ENCODE data around the gene AURKAIP1. TPM values are rescaled to one million over a fixed set of nuclear protein-coding genes. Genes with fewer than 3 reads are reported as not detected.
A peak's percentile ranks its signal among the peaks of the same experiment; 100 is the strongest.

Gene AURKAIP1
- polyA plus RNA-seq, 5 donors, result 36.5 to 88.5 (median 46.3) TPM

DNA sequence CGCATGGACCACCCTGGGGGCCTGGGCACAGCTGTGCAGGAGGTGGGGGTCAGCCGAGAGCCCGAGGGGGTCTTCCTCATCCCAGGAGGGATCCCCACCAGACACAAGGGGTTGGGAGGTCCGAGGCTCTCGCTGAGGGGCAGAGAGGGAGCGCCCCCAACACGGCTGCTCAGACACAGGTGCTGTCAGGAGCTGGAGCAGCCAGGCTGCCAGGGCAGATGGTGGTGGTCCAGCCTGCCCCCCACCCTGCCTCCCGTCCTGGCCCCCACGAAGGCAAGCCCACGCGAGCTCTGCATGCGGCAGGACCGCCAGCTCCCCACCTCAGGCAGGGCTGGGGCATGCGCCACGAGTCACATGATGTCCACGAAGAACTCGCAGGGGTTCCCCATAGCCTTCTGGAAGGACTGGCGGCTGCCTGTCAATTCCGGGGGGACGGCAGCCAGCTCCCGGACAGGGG, 39.2 kb downstream of the AURKAIP1 start:
- no peak for DNase-seq

GRCh38 chr1:1335283-1335682, 39.7 kb downstream of the AURKAIP1 start:
- no peak for DNase-seq

DNA sequence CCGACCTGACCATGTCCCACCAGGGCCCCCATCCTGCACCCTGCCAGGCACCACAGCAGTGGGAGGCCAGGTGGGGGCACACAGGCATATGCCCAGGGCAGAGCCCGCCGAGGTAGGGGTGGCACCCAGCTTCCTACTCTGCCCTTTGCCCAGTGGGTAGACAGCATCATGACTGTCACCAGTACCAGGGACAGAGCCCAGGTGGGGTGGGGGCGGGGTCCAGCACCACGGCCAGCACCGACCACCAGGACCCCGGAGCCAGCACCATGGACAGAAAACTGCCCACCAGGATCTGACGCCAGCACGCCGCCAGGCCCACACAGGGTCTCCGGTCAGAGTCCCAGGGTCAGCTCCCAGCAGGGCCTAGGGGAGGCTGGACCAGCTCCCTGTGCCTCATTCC, 40.2 kb downstream of the AURKAIP1 start:
- no peak for DNase-seq

DNA sequence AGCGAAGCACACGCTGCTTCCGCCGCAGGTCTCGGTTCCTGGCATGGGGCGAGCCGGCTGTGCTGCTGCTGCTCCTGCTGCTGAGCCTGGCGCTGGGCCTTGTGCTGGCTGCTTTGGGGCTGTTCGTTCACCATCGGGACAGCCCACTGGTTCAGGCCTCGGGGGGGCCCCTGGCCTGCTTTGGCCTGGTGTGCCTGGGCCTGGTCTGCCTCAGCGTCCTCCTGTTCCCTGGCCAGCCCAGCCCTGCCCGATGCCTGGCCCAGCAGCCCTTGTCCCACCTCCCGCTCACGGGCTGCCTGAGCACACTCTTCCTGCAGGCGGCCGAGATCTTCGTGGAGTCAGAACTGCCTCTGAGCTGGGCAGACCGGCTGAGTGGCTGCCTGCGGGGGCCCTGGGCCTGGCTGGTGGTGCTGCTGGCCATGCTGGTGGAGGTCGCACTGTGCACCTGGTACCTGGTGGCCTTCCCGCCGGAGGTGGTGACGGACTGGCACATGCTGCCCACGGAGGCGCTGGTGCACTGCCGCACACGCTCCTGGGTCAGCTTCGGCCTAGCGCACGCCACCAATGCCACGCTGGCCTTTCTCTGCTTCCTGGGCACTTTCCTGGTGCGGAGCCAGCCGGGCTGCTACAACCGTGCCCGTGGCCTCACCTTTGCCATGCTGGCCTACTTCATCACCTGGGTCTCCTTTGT, 41.3 kb downstream of the AURKAIP1 start:
- DNase-seq, result no peak

DNA sequence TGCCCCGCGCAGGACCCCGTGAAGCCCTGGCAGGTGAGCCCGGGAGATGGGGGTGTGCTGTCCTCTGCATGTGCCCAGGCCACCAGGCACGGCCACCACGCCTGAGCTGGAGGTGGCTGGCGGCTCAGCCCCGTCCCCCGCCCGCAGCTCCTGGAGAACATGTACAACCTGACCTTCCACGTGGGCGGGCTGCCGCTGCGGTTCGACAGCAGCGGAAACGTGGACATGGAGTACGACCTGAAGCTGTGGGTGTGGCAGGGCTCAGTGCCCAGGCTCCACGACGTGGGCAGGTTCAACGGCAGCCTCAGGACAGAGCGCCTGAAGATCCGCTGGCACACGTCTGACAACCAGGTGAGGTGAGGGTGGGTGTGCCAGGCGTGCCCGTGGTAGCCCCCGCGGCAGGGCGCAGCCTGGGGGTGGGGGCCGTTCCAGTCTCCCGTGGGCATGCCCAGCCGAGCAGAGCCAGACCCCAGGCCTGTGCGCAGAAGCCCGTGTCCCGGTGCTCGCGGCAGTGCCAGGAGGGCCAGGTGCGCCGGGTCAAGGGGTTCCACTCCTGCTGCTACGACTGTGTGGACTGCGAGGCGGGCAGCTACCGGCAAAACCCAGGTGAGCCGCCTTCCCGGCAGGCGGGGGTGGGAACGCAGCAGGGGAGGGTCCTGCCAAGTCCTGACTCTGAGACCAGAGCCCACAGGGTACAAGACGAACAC, 42.1 kb downstream of the AURKAIP1 start:
- DNase-seq, result no peak

- no peak for DNase-seq
These were observed 42.8 kb downstream of the AURKAIP1 start for GRCh38 chr1:1332031-1332755.

GRCh38 chr1:1331068-1331965, 43.7 kb downstream of the AURKAIP1 start, which contains the start of gene TAS1R3:
TAS1R3 (plus strand) TSS chr1:1331280; CDS start chr1:1331346, 66 bp downstream.
- DNase-seq, result no peak

DNA sequence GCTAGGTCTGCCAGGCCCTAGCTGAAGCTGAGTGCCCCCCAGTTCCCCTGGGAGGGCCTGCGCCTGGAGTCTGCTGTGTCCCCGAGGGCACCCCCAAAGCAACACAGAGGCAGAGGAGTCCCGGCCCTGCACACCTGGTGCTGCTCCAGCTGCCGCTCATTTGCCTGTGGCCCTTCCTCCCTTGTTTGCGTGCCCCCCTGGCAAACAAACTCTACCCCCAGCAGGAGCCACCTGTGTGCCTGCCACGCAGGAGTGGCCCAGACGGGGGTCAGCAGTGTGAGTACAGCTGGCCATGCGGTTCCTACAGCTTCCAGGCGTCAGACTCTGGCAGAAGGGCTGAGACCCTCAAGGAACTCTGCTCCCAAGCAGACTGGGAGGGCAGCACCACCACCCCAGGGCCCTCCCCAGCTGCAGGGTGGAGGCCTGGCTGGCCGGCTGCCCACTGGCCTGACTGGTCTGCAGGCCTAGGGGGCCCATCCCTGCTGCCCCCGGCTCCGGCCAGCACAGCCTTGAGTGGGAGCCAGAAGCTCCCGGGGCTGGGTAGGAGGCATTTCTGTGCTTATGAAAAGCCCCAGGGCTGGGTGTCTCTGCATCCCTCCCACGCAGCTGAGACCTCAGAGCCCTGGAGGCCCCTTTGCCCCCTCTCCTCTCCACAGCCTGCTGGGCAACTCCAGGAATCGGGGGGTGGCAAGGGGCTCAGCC, 44.5 kb downstream of the AURKAIP1 start:
- no peak for DNase-seq

DNA sequence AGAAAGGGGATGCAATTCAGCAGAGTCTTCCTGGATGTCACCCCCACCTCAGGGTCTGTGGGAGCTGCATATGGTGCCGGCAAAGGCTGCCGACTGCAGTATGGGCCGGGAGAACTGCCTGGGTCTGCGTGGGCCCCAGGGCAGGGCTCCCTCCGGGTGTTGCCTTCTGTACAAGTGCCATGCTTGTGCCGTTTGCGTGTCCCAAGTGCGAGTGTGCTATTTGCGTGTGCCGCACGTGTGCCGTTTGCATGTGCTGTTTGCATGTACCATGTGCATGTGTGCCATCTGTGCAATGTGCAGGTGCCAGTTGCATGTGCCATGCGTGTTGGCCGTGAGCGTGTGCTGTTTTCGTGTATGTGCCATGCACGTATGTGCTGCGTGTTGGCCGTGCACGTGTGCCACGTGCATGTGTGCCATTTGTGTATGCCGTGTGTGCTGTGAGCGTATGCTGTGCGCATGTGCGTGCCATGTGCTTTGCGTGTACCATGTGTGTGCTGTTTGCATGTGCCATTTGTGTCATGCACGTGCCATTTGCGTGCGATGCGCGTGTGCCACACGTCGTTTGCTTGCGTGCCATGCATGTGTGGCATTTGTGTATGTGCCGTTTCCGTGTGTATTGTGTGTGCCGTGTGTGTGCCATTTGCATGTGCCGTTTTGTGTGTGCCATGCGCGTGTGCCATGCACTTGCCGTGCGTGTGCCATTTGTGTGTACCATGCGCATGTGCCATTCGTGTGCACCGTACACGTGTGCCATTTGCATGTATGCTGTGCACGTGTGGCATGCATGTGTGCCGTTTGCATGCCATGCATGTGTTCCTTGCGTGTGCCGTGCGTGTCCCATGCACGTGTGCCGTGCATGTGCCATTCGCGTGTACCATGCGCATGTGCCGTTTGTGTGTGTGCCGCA, 45.5 kb downstream of the AURKAIP1 start:
- DNase-seq, result no peak

- no peak for DNase-seq
These were observed 46.8 kb downstream of the AURKAIP1 start for GRCh38 chr1:1328254-1328653.

GRCh38 chr1:1327291-1327690, 47.7 kb downstream of the AURKAIP1 start:
- no peak for DNase-seq

DNA sequence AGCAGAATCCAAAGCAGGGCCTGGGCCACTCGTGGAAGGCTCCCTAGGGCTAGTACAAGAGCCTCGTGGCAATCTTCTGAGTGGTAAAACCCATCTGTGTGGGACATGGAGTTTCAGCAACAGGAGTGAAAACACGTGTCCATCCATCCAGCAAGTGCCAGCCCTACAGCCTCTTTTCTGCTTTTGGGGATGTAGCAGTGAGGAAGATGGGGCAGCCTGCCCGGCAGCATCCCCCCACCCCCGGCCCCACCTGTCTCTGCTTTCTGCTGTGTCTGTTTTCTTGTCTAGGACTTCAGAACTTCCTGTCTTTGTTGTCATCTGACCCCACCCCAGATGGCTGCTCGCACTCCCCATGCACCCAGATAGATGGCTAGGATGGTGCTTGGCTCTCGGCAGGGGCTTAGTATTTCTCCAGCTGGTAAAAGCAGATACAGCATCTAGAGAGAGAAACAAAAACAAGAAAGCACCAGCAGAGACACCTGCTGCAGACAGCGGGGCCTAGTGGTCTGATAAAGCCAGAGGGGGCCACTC, 48.9 kb downstream of the AURKAIP1 start:
- DNase-seq, result no peak

DNA sequence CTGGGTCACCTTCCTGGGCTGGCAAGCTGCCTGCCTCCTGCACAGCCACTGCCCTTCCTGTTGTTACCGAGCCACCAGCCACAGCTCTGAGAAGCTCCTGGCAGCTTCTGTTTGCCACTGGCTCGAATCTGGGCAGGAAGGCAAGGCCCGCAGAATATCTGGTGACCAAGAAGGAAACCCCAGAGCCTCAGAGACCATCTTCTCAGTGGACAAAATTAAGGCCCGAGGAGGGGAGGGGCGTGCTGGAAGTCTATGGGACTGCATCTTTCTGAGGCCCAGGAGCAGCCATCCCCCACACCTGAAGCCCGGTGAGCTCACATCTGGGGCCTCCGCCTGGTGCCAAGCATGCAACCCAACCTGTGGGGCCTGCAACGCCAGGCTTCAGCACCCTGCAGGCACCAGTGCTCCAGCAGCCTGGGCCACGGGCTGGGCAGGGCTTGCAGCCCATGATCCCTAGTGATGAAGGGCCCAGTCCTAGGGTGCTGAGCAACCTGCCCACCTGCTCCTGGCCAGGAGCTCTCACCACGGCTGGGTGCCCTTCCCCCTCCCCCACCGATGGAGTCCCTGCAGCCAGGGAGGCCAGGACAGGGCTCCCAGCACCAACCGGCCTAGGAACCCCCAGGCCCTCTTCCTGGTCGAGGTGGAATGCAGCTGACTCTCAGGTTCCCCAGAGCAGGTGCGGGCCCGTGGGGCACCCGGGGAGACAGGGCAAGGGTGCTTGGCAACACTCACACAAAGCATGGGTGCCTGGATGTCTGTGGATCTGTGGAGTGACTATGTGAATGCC, 49.5 kb downstream of the AURKAIP1 start:
- no peak for DNase-seq

DNA sequence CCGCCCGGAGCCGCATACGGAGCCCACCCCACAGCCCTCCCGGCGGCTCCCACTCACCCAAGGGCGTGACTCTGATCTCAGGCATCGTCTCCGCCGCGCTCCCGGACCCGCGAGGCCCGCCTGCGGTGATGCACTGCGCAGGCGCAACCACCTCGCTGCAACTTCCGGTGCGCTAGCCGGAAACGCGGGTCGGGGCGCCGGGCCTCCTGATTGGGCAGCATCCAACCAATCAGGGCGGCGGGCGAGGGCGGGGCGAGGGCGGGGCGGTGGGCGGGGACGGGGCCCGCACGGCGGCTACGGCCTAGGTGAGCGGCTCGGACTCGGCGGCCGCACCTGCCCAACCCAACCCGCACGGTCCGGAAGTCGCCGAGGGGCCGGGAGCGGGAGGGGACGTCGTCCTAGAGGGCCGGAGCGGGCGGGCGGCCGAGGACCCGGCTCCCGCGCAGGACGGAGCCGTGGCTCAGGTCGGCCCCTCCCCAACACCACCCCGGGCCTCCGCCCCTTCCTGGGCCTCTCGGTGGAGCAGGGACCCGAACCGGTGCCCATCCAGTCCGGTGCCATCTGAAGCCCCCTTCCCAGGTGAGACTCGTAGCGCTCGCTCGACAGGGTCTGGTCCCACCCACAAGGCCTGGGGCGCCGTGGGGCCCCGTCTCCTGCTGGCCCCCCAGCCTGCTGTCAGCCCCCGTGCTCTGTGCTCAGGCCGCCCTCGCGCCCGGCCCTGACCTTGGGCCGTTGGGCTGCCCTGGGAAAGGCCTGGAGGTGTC, 50.3 kb downstream of the AURKAIP1 start, which contains the start of the genes CPTP and INTS11:
Gene CPTP (plus strand): TSS at position 279 of the 764 bp plus-strand sequence. CDS start 2,109 bp downstream, outside the sequence.
Gene INTS11 (minus strand): TSS at position 137 of the 764 bp plus-strand sequence. CDS start 52 bp downstream, at position 85.
- peak; percentile 89 to 90 for DNase-seq

GRCh38 chr1:1324084-1324523, 50.9 kb downstream of the AURKAIP1 start:
- no peak for DNase-seq

Measured in right lung (tissue), 5 donors.